Colonic mucosa (tissue), 4 donors: ENCODE results near the gene KRT16. TPM values are rescaled to one million over a fixed set of nuclear protein-coding genes. Genes with fewer than 3 reads are reported as not detected.
"Not testable (repeated sequence)": the region's sequence is repeated elsewhere in the genome, so short reads cannot be mapped to it uniquely, and the experiment has no call there.

Experiments used
- DNase-seq: peaks from one replicate; pipeline ENCODE4 v3.0.0-alpha.2; 2020
- H3K27ac ChIP-seq: fragments of 200-600 bp; one replicate; pipeline ENCODE4 v1.8.0; 2021
- H3K27me3 ChIP-seq: fragments of 200-600 bp; one replicate; pipeline ENCODE4 v1.8.0; 2021
- H3K36me3 ChIP-seq: fragments of 200-600 bp; one replicate; pipeline ENCODE4 v1.8.0; 2021
- H3K4me1 ChIP-seq: fragments of 200-600 bp; one replicate; pipeline ENCODE4 v1.8.0; 2021; ENCODE audit warnings: mild to moderate bottlenecking
- H3K4me3 ChIP-seq: fragments of 200-600 bp; one replicate; pipeline ENCODE4 v1.8.0; 2021
- H3K9ac ChIP-seq, 2 donors: one replicate each; pipeline ENCODE4 v1.7.0; 2013; ENCODE audit warnings: control low read depth in 2 of 2, low read depth in 2 of 2, low read length in 2 of 2
- H3K9me3 ChIP-seq: fragments of 200-600 bp; one replicate; pipeline ENCODE4 v1.8.0; 2021
- intact Hi-C: fragments of 100-400 bp; cut with DNase I; formaldehyde crosslinking; loops from one replicate; pipeline ENCODE4 v1.14.1; 2022
- total RNA-seq, 2 donors: library from RNA; stranded (reverse); fragmentation: NEBNext Ultra II Directional in 1 of 2; extraction: Animal tissue kit (Norgen Biotek cat#: 25700) in 1 of 2; gene quantifications; one replicate each; pipeline ENCODE4 v1.2.1, GENCODE V29; 2021
- TF ChIP-seq, protein P1 (sequence below): fragments of 200-600 bp; IDR thresholded peaks from one replicate; pipeline ENCODE4 v1.8.0; 2022; ENCODE audit warnings: antibody characterized with exemption, mild to moderate bottlenecking
- donor health status: healthy.
- donor health status: DM: no; HTN: no; CAD: no.
- donor health status: DM: no; HTN: no; CAD: no.

Gene KRT16
- total RNA-seq, 2 donors from 2014 or later: not detected

DNA sequence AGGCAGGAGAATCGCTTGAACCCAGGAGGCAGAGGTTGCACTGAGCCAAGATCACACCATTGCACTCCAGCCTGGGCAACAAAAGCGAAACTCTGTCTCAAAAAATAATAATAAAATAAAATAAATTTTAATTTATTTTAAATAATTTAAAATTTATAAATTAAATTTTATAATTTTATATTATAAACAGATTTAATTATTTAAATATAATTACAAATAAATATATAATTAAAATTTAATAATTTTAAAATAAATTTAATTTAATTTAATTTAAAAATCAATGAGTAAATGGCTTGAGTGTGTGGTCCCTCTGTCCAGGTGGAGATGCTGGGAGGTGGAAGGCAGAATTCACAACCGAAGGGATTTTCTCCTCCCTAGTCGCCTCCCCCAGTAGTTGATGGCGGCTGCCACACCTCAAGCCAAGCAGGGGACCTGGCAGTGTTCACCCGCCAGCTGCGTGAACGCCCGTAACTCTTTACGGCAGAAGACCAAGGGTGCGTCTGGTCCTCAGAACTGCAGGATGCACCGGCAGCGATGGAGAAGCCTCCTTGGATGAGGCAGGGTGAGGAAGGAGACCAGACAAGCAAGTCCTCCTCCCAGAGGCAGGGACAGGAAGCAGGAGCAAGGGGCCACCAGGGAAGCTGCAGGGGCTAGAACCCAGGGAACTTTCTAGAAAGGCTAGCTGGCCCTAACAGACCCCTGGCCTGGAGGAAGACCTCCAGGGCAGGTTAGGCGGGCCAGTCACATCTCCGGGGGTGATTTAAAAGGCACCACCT is 34.7 kb upstream of the KRT16 start:
- no peaks in the 10 kb centered on the region for H3K9me3 ChIP-seq
- intact Hi-C loops: loop anchor here (5.0 to 10.0 kb wide), 5 partner anchors 62 to 845 kb away; partner anchors contain the start of genes KRT14, KRT35 and KRT36
- no peak overlapping the region for H3K4me3 ChIP-seq
- peaks cover 12% of the 10 kb centered on the region for H3K4me1 ChIP-seq
- no peaks in the 10 kb centered on the region for H3K27me3 ChIP-seq
- no peaks in the 10 kb centered on the region for H3K36me3 ChIP-seq
- no peak overlapping the region for H3K27ac ChIP-seq
- no peak for DNase-seq
- H3K9ac ChIP-seq: peak overlapping the region in 1 of 2 donors; percentile 95
- TF ChIP-seq, protein P1, sequence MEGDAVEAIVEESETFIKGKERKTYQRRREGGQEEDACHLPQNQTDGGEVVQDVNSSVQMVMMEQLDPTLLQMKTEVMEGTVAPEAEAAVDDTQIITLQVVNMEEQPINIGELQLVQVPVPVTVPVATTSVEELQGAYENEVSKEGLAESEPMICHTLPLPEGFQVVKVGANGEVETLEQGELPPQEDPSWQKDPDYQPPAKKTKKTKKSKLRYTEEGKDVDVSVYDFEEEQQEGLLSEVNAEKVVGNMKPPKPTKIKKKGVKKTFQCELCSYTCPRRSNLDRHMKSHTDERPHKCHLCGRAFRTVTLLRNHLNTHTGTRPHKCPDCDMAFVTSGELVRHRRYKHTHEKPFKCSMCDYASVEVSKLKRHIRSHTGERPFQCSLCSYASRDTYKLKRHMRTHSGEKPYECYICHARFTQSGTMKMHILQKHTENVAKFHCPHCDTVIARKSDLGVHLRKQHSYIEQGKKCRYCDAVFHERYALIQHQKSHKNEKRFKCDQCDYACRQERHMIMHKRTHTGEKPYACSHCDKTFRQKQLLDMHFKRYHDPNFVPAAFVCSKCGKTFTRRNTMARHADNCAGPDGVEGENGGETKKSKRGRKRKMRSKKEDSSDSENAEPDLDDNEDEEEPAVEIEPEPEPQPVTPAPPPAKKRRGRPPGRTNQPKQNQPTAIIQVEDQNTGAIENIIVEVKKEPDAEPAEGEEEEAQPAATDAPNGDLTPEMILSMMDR: no peak

- intact Hi-C loops: loop anchor here (10.0 kb wide), 3 partner anchors 58 to 318 kb away; partner anchors contain the start of genes KRT14, KRT35 and KRT36
- DNase-seq: no peak
- Histone ChIP-seq H3K36me3 (no peaks in the 10 kb centered on the region), H3K4me1 (peaks cover 2% of the 10 kb centered on the region), H3K9ac (no peak overlapping the region), H3K27ac (no peak overlapping the region), H3K9me3 (no peaks in the 10 kb centered on the region), H3K27me3 (no peaks in the 10 kb centered on the region), H3K4me3 (no peak overlapping the region)
- TF ChIP-seq, protein P1: no peak
These were observed 29.9 kb upstream of the KRT16 start for GRCh38 chr17:41642252-41643156.

DNA sequence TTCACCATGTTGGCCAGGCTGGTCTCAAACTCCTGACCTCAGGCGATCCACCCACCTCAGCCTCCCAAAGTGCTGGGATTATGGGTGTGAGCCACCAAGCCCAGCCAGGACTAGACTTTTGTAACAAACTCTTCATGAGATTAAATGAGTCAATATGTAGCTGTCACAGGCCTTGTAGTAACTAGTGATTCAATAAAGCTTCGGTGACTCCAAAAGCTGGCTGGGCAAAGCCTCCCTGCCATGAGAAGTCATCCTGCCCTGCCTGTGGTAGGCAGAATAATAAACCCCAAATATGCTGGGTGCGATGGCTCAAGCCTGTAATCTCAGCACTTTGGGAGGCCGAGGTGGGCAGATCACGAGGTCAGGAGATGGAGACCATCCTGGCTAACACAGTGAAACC is 28.0 kb upstream of the KRT16 start:
- H3K27me3 ChIP-seq, H3K4me3 ChIP-seq, DNase-seq, H3K9me3 ChIP-seq, H3K27ac ChIP-seq, H3K4me1 ChIP-seq, H3K9ac ChIP-seq, H3K36me3 ChIP-seq: not testable (repeated sequence)
- intact Hi-C loops: loop anchor here (10.0 kb wide), 3 partner anchors 56 to 316 kb away; partner anchors contain the start of genes KRT14, KRT35 and KRT36

DNA sequence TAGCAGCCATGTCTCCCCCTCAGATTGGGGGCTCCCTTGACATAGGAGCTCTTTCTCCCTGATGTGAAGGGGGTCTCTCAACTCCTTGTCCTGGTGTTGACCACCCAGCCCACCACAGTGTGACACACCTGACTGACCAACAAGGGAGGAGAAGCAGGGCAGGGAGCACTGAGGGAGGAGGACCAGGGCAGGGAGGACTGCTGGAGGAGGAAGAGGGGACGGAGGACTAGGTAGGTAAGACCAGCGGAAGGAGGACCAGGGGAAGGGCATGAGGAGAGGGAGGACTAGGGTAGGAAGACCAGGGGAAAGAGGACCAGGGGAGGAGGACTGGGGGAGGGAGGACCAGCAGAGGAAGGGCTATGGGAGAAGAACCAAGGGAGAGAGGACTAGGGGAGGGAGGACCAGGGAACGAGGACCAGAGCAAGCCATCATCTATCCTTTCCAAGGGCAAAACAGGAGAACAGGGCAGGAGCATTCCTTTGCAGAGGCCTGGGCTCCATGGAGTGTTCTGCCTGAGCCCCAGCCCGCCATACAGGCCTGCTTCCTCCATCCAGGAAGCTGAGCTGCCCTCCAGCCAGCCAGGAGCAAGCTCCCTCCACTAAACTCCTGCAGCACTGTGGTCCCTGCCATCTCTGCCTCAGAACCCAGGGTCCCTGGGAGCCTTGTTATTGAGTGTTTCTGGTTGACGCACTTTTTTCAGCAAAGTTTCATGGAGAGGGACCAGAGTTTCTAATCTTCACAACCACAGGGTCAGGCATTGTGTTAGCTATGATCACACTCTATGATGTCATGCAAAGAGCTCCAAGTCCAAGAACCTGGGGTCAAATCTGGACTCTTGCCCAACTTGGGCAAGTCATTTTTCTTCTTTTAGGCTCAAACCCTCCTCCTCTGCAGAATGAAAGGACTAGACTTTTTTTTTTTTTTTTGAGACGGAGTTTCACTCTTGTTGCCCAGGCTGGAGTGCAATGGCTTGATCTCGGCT is 27.2 kb upstream of the KRT16 start:
- Histone ChIP-seq H3K4me3 (no peak overlapping the region), H3K36me3 (no peaks in the 10 kb centered on the region), H3K27ac (no peak overlapping the region), H3K27me3 (no peaks in the 10 kb centered on the region), H3K4me1 (no peaks in the 10 kb centered on the region), H3K9me3 (no peaks in the 10 kb centered on the region), H3K9ac (no peak overlapping the region)
- TF ChIP-seq, protein P1: no peak
- no peak for DNase-seq
- intact Hi-C loops: loop anchor here (10.0 kb wide), 3 partner anchors 55 to 315 kb away; partner anchors contain the start of genes KRT14, KRT35 and KRT36

GRCh38 chr17:41638941-41639340 is 26.4 kb upstream of the KRT16 start:
- Histone ChIP-seq H3K36me3 (no peaks in the 10 kb centered on the region), H3K27me3 (no peaks in the 10 kb centered on the region), H3K4me3 (no peak overlapping the region), H3K9ac (no peak overlapping the region), H3K4me1 (no peaks in the 10 kb centered on the region), H3K9me3 (no peaks in the 10 kb centered on the region), H3K27ac (no peak overlapping the region)
- intact Hi-C loops: no loop called here
- TF ChIP-seq, protein P1: no peak
- DNase-seq: no peak
